HepG2 (cell line): ENCODE data around the gene HKDC1.

Experiments used
- EZH2 ChIP-seq: conservative IDR thresholded peaks from 2 replicates; pipeline ENCODE4 v1.6.1; 2012; ENCODE audit warnings: mild to moderate bottlenecking, low read depth, low read length, moderate library complexity
- HMGXB3 ChIP-seq: sonication (generic); formaldehyde crosslinking; IDR thresholded peaks from 2 replicates; pipeline ENCODE4 v1.4.0; 2020; ENCODE audit warnings: missing genetic modification reagents, borderline replicate concordance
- IRF2 ChIP-seq: IDR thresholded peaks from 2 replicates; pipeline ENCODE4 v1.6.1; 2018; ENCODE audit warnings: missing genetic modification reagents, missing compliant biosample characterization
- KDM4B ChIP-seq: sonication (generic); formaldehyde crosslinking; IDR thresholded peaks from 2 replicates; pipeline ENCODE4 v1.4.0; 2020; ENCODE audit warnings: missing genetic modification reagents
- MAFF ChIP-seq: IDR thresholded peaks from 2 replicates; pipeline ENCODE4 v1.6.1; 2011; ENCODE audit warnings: low read depth, low read length, improper control_type of control experiment
- MXI1 ChIP-seq: IDR thresholded peaks from 3 replicates; pipeline ENCODE4 v1.6.1; 2012; ENCODE audit warnings: low read depth, low read length, inconsistent platforms, borderline replicate concordance
- PCBP1 ChIP-seq: fragments of 200-400 bp; formaldehyde crosslinking; IDR thresholded peaks from 2 replicates; pipeline ENCODE4 v1.6.1; 2017; ENCODE audit warnings: mild to moderate bottlenecking, low read depth, low read length, borderline replicate concordance
- ZBTB21 ChIP-seq: sonication (generic); formaldehyde crosslinking; IDR thresholded peaks from 2 replicates; pipeline ENCODE4 v1.4.0; 2020; ENCODE audit warnings: missing genetic modification reagents
- ZBTB33 ChIP-seq: sonication (generic); formaldehyde crosslinking; IDR thresholded peaks from 2 replicates; pipeline ENCODE4 v1.4.0; 2020; ENCODE audit warnings: missing genetic modification reagents
- ZBTB44 ChIP-seq: sonication (generic); formaldehyde crosslinking; IDR thresholded peaks from 2 replicates; pipeline ENCODE4 v1.4.0; 2020; ENCODE audit warnings: missing genetic modification reagents
- ZBTB8A ChIP-seq: sonication (generic); formaldehyde crosslinking; IDR thresholded peaks from 2 replicates; pipeline ENCODE4 v1.4.0; 2020; ENCODE audit warnings: mild to moderate bottlenecking, low read depth, missing genetic modification reagents, borderline replicate concordance
- ZNF274 ChIP-seq: sonication (generic); formaldehyde crosslinking; IDR thresholded peaks from 2 replicates; pipeline ENCODE4 v1.5.1; 2020; ENCODE audit warnings: mild to moderate bottlenecking, missing genetic modification reagents
- ZNF691 ChIP-seq: sonication (generic); formaldehyde crosslinking; IDR thresholded peaks from 2 replicates; pipeline ENCODE4 v1.4.0; 2020; ENCODE audit warnings: missing genetic modification reagents, low read depth, mild to moderate bottlenecking, borderline replicate concordance
- TF ChIP-seq, protein P1 (sequence below): sonication (generic); formaldehyde crosslinking; IDR thresholded peaks from 2 replicates; pipeline ENCODE4 v1.5.0; 2020; ENCODE audit warnings: mild to moderate bottlenecking, missing genetic modification reagents, moderate library complexity

DNA sequence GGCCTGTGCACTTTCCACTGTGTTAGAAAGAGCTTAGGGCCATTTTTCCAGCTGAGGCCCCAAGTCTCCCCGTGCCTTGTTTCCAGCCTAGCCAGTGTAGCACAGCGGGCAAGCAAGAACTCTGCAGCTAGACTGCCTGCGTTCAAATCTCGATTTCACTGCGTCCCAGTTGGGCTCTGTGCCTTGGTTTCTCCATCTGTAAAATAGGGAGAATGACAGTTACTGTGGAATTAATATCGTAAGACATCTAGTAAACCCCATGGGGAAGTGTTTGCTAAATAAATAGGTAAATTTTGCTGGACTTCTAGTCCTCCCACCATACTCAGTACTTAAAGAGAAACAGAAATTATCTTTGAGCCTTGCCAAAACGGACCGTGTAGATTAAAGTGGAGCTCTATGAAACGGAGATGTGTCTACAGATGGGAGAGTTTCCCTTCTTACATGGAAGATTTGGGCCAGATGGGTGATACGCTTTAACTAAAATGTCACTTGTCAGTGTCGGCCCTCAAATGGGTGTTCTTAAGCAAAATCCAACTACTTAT, 3.5 kb upstream of the HKDC1 start:
- no peak for TF ChIP-seq ZBTB8A
- TF ChIP-seq, protein P1, sequence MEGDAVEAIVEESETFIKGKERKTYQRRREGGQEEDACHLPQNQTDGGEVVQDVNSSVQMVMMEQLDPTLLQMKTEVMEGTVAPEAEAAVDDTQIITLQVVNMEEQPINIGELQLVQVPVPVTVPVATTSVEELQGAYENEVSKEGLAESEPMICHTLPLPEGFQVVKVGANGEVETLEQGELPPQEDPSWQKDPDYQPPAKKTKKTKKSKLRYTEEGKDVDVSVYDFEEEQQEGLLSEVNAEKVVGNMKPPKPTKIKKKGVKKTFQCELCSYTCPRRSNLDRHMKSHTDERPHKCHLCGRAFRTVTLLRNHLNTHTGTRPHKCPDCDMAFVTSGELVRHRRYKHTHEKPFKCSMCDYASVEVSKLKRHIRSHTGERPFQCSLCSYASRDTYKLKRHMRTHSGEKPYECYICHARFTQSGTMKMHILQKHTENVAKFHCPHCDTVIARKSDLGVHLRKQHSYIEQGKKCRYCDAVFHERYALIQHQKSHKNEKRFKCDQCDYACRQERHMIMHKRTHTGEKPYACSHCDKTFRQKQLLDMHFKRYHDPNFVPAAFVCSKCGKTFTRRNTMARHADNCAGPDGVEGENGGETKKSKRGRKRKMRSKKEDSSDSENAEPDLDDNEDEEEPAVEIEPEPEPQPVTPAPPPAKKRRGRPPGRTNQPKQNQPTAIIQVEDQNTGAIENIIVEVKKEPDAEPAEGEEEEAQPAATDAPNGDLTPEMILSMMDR (CRISPR knock-in tag): no peak
- TF ChIP-seq ZNF691 (CRISPR knock-in tag): no peak
- no peak for TF ChIP-seq ZNF274
- TF ChIP-seq ZBTB21 (CRISPR knock-in tag): no peak
- TF ChIP-seq MAFF: no peak
- no peak for TF ChIP-seq ZBTB33 (CRISPR knock-in tag)
- no peak for TF ChIP-seq ZBTB44
- no peak for TF ChIP-seq KDM4B (CRISPR knock-in tag)
- no peak for TF ChIP-seq EZH2
- TF ChIP-seq PCBP1: no peak
- no peak for TF ChIP-seq HMGXB3 (CRISPR knock-in tag)
- no peak for TF ChIP-seq MXI1
- TF ChIP-seq IRF2 (CRISPR knock-in tag): no peak
